ENCODE measurements around the gene KAZN.

Gene KAZN

GRCh38 chr1:14745001-14745720 lies 146.7 kb downstream of the KAZN start:
- WGBS (ENCODE audit: extremely low coverage, insufficient coverage, insufficient read length), result no CpG with 5 or more reads among the region's 9 CpGs
- Histone ChIP-seq H2AFZ (ENCODE audit: insufficient read depth, low read length, poor library complexity) (no peak overlapping the region), H3K79me1 (ENCODE audit: low read length) (no peaks in the 10 kb centered on the region), H4K12ac (ENCODE audit: low read depth, low read length) (no peak overlapping the region), H3K14ac (ENCODE audit: low read length) (no peak overlapping the region), H2BK12ac (ENCODE audit: low read length) (no peak overlapping the region), H2BK120ac (ENCODE audit: insufficient read depth, low read length, poor library complexity) (no peak overlapping the region), H2AK5ac (ENCODE audit: low read length) (no peak overlapping the region), H3K79me2 (ENCODE audit: control insufficient read depth, insufficient read depth, low read length, poor library complexity) (no peaks in the 10 kb centered on the region), H3K18ac (ENCODE audit: low read length) (no peak overlapping the region), H3K27me3 (ENCODE audit: insufficient read depth, low read length) (no peaks in the 10 kb centered on the region), H3K4me2 (ENCODE audit: low read length) (no peak overlapping the region), H3K36me3 (ENCODE audit: control insufficient read depth in 1 of 2, insufficient read depth in 2 of 2, low read length in 2 of 2) (no peaks in the 10 kb centered on the region), H4K8ac (ENCODE audit: low read depth, low read length) (no peak overlapping the region), H3K4me1 (ENCODE audit: control insufficient read depth in 1 of 2, insufficient read depth in 2 of 2, low read length in 2 of 2) (peaks cover 2 to 3% of the 10 kb centered on the region in 2 experiments), H3K4me3 (ENCODE audit: low read depth, low read length) (no peak overlapping the region), H3K9me3 (ENCODE audit: insufficient read depth, low read depth, low read length) (no peaks in the 10 kb centered on the region), H2BK5ac (ENCODE audit: low read depth, low read length, poor library complexity) (no peak overlapping the region), H4K91ac (ENCODE audit: low read depth, low read length) (no peak overlapping the region), H3K9ac (ENCODE audit: low read length) (no peak overlapping the region), H3K23ac (ENCODE audit: low read length) (no peak overlapping the region), H3K4ac (ENCODE audit: low read depth, low read length) (no peak overlapping the region), H3K27ac (ENCODE audit: low read depth, low read length) (no peak overlapping the region)
- no peak for DNase-seq

- Histone ChIP-seq H3K18ac (ENCODE audit: low read length) (no peak overlapping the region), H2AFZ (ENCODE audit: insufficient read depth, low read length, poor library complexity) (no peak overlapping the region), H4K12ac (ENCODE audit: low read depth, low read length) (no peak overlapping the region), H3K14ac (ENCODE audit: low read length) (no peak overlapping the region), H2AK5ac (ENCODE audit: low read length) (no peak overlapping the region), H4K91ac (ENCODE audit: low read depth, low read length) (no peak overlapping the region), H3K4me3 (ENCODE audit: low read depth, low read length) (no peak overlapping the region), H3K23ac (ENCODE audit: low read length) (no peak overlapping the region), H3K27ac (ENCODE audit: low read depth, low read length) (no peak overlapping the region), H3K4ac (ENCODE audit: low read depth, low read length) (no peak overlapping the region), H2BK120ac (ENCODE audit: insufficient read depth, low read length, poor library complexity) (no peak overlapping the region), H3K4me2 (ENCODE audit: low read length) (no peak overlapping the region), H3K9ac (ENCODE audit: low read length) (no peak overlapping the region), H3K79me2 (ENCODE audit: control insufficient read depth, insufficient read depth, low read length, poor library complexity) (no peaks in the 10 kb centered on the region), H3K36me3 (ENCODE audit: control insufficient read depth in 1 of 2, insufficient read depth in 2 of 2, low read length in 2 of 2) (no peaks in the 10 kb centered on the region), H2BK5ac (ENCODE audit: low read depth, low read length, poor library complexity) (no peak overlapping the region), H4K8ac (ENCODE audit: low read depth, low read length) (no peak overlapping the region), H3K4me1 (ENCODE audit: control insufficient read depth in 1 of 2, insufficient read depth in 2 of 2, low read length in 2 of 2) (peaks cover 2 to 3% of the 10 kb centered on the region in 2 experiments), H3K79me1 (ENCODE audit: low read length) (no peaks in the 10 kb centered on the region), H3K9me3 (ENCODE audit: insufficient read depth, low read depth, low read length) (no peaks in the 10 kb centered on the region), H3K27me3 (ENCODE audit: insufficient read depth, low read length) (no peaks in the 10 kb centered on the region), H2BK12ac (ENCODE audit: low read length) (no peak overlapping the region)
- WGBS (ENCODE audit: extremely low coverage, insufficient coverage, insufficient read length), result no CpG with 5 or more reads among the region's 6 CpGs
- no peak for DNase-seq
Observed at GRCh38 chr1:14745789-14746188, 147.3 kb downstream of the KAZN start.

GRCh38 chr1:14746393-14746792 lies 147.9 kb downstream of the KAZN start:
- Histone ChIP-seq H4K12ac (ENCODE audit: low read depth, low read length) (no peak overlapping the region), H3K79me1 (ENCODE audit: low read length) (no peaks in the 10 kb centered on the region), H3K79me2 (ENCODE audit: control insufficient read depth, insufficient read depth, low read length, poor library complexity) (no peaks in the 10 kb centered on the region), H3K9ac (ENCODE audit: low read length) (no peak overlapping the region), H3K4me3 (ENCODE audit: low read depth, low read length) (no peak overlapping the region), H3K36me3 (ENCODE audit: control insufficient read depth in 1 of 2, insufficient read depth in 2 of 2, low read length in 2 of 2) (no peaks in the 10 kb centered on the region), H3K9me3 (ENCODE audit: insufficient read depth, low read depth, low read length) (no peaks in the 10 kb centered on the region), H3K23ac (ENCODE audit: low read length) (no peak overlapping the region), H2AFZ (ENCODE audit: insufficient read depth, low read length, poor library complexity) (no peak overlapping the region), H3K14ac (ENCODE audit: low read length) (no peak overlapping the region), H3K27me3 (ENCODE audit: insufficient read depth, low read length) (no peaks in the 10 kb centered on the region), H4K8ac (ENCODE audit: low read depth, low read length) (no peak overlapping the region), H3K27ac (ENCODE audit: low read depth, low read length) (no peak overlapping the region), H3K4me1 (ENCODE audit: control insufficient read depth in 1 of 2, insufficient read depth in 2 of 2, low read length in 2 of 2) (peaks cover 2 to 3% of the 10 kb centered on the region in 2 experiments), H3K4me2 (ENCODE audit: low read length) (no peak overlapping the region), H2AK5ac (ENCODE audit: low read length) (no peak overlapping the region), H2BK5ac (ENCODE audit: low read depth, low read length, poor library complexity) (no peak overlapping the region), H4K91ac (ENCODE audit: low read depth, low read length) (no peak overlapping the region), H2BK120ac (ENCODE audit: insufficient read depth, low read length, poor library complexity) (no peak overlapping the region), H3K4ac (ENCODE audit: low read depth, low read length) (no peak overlapping the region), H3K18ac (ENCODE audit: low read length) (no peak overlapping the region), H2BK12ac (ENCODE audit: low read length) (no peak overlapping the region)
- no CpG with 5 or more reads among the region's 4 CpGs for WGBS (ENCODE audit: extremely low coverage, insufficient coverage, insufficient read length)
- no peak for DNase-seq

GRCh38 chr1:14748151-14748550 lies 149.7 kb downstream of the KAZN start:
- Histone ChIP-seq H3K4me1 (ENCODE audit: control insufficient read depth in 1 of 2, insufficient read depth in 2 of 2, low read length in 2 of 2) (no peaks in the 10 kb centered on the region), H3K36me3 (ENCODE audit: control insufficient read depth in 1 of 2, insufficient read depth in 2 of 2, low read length in 2 of 2) (no peaks in the 10 kb centered on the region), H3K79me2 (ENCODE audit: control insufficient read depth, insufficient read depth, low read length, poor library complexity) (no peaks in the 10 kb centered on the region), H2BK12ac (ENCODE audit: low read length) (no peak overlapping the region), H3K9me3 (ENCODE audit: insufficient read depth, low read depth, low read length) (no peaks in the 10 kb centered on the region), H3K27me3 (ENCODE audit: insufficient read depth, low read length) (no peaks in the 10 kb centered on the region), H2BK120ac (ENCODE audit: insufficient read depth, low read length, poor library complexity) (no peak overlapping the region), H4K91ac (ENCODE audit: low read depth, low read length) (no peak overlapping the region), H3K9ac (ENCODE audit: low read length) (no peak overlapping the region), H2BK5ac (ENCODE audit: low read depth, low read length, poor library complexity) (no peak overlapping the region), H3K4me3 (ENCODE audit: low read depth, low read length) (no peak overlapping the region), H3K79me1 (ENCODE audit: low read length) (no peaks in the 10 kb centered on the region), H4K8ac (ENCODE audit: low read depth, low read length) (no peak overlapping the region), H3K4ac (ENCODE audit: low read depth, low read length) (no peak overlapping the region), H3K23ac (ENCODE audit: low read length) (no peak overlapping the region), H3K18ac (ENCODE audit: low read length) (no peak overlapping the region), H3K4me2 (ENCODE audit: low read length) (no peak overlapping the region), H2AK5ac (ENCODE audit: low read length) (no peak overlapping the region), H3K27ac (ENCODE audit: low read depth, low read length) (no peak overlapping the region), H3K14ac (ENCODE audit: low read length) (no peak overlapping the region), H4K12ac (ENCODE audit: low read depth, low read length) (no peak overlapping the region), H2AFZ (ENCODE audit: insufficient read depth, low read length, poor library complexity) (no peak overlapping the region)
- DNase-seq, result no peak
- no CpG with 5 or more reads among the region's 5 CpGs for WGBS (ENCODE audit: extremely low coverage, insufficient coverage, insufficient read length)
